SH-SY5Y (cell line): ENCODE measurements around the gene CEACAM3.

Source experiments
- GATA2 ChIP-seq: IDR thresholded peaks from 2 replicates; pipeline ENCODE4 v1.6.1; 2011; ENCODE audit warnings: mild to moderate bottlenecking, low read depth, low read length
- GATA3 ChIP-seq: IDR thresholded peaks from 2 replicates; pipeline ENCODE4 v1.6.1; 2011; ENCODE audit warnings: low read depth, mild to moderate bottlenecking, low read length, moderate library complexity

CEACAM3 gene

DNA sequence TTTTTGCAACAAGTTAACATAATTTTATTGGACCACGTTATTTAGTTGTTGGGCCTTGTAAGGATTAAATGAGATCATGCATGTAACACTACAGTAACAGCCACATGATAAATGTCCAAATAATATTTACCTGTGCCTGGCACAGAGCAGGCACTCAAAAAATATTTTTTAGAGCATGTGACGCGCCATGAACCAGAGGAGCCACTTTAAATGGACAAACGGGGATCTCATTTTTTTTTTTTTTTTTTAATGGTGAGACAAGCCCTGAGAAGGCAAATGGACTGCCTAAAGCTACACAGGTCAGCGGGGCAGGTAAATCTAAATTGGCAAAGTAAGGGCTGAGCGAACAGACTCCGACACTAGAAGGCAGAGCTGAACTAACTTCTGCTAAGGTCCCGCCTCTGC, 62.8 kb downstream of the CEACAM3 start:
- no peak for TF ChIP-seq GATA3
- TF ChIP-seq GATA2 = no peak

DNA sequence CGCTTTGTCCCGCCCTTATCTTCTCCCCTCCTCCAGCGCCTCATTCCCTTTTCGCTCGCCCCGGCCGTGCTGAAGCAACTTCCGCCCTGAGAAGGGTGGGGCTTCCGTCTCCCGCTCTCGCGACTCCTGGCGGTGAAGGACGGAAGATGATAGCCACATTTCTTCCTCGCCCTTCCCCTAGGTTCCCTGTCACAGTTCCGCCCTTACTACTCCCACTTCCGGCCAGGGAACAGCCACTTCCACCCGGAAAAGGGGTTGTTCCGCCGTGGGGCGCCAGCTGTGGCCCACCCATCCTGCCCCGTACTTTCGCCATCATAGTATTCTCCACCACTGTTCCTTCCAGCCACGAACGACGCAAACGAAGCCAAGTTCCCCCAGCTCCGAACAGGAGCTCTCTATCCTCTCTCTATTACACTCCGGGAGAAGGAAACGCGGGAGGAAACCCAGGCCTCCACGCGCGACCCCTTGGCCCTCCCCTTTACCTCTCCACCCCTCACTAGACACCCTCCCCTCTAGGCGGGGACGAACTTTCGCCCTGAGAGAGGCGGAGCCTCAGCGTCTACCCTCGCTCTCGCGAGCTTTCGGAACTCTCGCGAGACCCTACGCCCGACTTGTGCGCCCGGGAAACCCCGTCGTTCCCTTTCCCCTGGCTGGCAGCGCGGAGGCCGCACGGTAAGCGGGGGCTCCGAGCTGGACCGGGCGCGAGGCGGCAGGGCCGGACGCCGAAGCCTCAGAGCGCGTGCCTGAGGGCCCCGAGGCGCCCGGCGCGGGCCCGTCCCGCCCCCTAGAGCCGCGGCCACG, 63.4 kb downstream of the CEACAM3 start, which contains the start of gene RPS19:
TSS of gene RPS19 (plus strand) at position 638 of the 801 bp plus-strand sequence. CDS start 520 bp downstream, outside the sequence.
- TF ChIP-seq GATA2 = peak; percentile 40; the same call in 1 of the 2 replicates
- no peak for TF ChIP-seq GATA3

DNA sequence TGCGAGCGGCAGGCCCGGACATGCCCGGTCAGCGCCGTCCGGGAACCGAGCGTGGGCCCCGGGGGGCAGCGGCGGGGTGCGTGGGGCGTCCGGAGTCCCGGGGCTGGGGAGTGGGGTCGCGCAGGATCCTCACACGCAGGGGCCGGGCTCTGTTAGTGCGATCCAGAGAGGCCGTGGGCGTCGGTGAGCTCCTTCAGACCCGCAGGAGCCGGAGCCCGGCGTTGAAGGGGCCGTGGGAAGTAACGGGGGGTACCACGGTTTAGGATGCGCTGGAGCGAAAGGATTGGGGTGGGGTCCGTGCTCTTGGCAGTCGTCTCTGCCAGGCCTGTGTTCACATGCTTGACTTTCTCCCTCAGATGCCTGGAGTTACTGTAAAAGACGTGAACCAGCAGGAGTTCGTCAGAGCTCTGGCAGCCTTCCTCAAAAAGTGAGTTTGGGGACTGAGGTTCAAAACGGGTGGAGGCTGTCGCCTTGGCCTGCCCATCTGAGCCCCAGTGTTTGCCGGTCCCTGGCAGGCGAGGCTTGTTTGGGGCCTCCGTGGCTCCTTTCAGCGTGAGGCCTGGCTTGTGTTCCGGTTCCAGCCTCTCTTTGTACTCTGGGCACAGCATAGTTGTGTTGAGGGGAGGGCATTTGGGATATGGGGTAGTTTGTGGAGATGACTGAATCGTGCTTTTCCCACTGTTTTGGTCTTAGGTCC, 64.2 kb downstream of the CEACAM3 start:
- TF ChIP-seq GATA2 = no peak
- no peak for TF ChIP-seq GATA3
